Ishikawa (cell line): ENCODE data around the gene MAML2.

Source experiments
- CEBPB ChIP-seq: IDR thresholded peaks from 2 replicates; pipeline ENCODE4 v1.6.1; 2012
- CREB1 ChIP-seq: IDR thresholded peaks from 2 replicates; pipeline ENCODE4 v1.6.1; 2012; ENCODE audit warnings: low read depth
- EGR1 ChIP-seq: IDR thresholded peaks from 2 replicates; pipeline ENCODE4 v1.6.1; 2012
- EP300 ChIP-seq: IDR thresholded peaks from 2 replicates; pipeline ENCODE4 v1.6.1; 2012; ENCODE audit warnings: borderline replicate concordance
- FOXM1 ChIP-seq: IDR thresholded peaks from 2 replicates; pipeline ENCODE4 v1.6.1; 2012; ENCODE audit warnings: low read depth, borderline replicate concordance
- NFIC ChIP-seq: IDR thresholded peaks from 2 replicates; pipeline ENCODE4 v1.6.1; 2012
- RAD21 ChIP-seq: IDR thresholded peaks from 2 replicates; pipeline ENCODE4 v1.6.1; 2012; ENCODE audit warnings: low read depth
- TAF1 ChIP-seq: IDR thresholded peaks from 2 replicates; pipeline ENCODE4 v1.6.1; 2012; ENCODE audit warnings: low read depth, mild to moderate bottlenecking
- TCF12 ChIP-seq: IDR thresholded peaks from 2 replicates; pipeline ENCODE4 v1.6.1; 2012; ENCODE audit warnings: low read depth
- TEAD4 ChIP-seq: IDR thresholded peaks from 2 replicates; pipeline ENCODE4 v1.6.1; 2012
- YY1 ChIP-seq: IDR thresholded peaks from 2 replicates; pipeline ENCODE4 v1.6.1; 2012; ENCODE audit warnings: low read depth
- ZBTB7A ChIP-seq: IDR thresholded peaks from 2 replicates; pipeline ENCODE4 v1.6.1; 2012; ENCODE audit warnings: low read depth
- TF ChIP-seq, protein P1 (sequence below): IDR thresholded peaks from 2 replicates; pipeline ENCODE4 v1.6.1; 2012
- TF ChIP-seq, protein P2 (sequence below): IDR thresholded peaks from 2 replicates; pipeline ENCODE4 v1.6.1; 2012
- TF ChIP-seq, protein P3 (sequence below): IDR thresholded peaks from 2 replicates; pipeline ENCODE4 v1.6.1; 2012; ENCODE audit warnings: low read depth, mild to moderate bottlenecking

Gene MAML2

DNA sequence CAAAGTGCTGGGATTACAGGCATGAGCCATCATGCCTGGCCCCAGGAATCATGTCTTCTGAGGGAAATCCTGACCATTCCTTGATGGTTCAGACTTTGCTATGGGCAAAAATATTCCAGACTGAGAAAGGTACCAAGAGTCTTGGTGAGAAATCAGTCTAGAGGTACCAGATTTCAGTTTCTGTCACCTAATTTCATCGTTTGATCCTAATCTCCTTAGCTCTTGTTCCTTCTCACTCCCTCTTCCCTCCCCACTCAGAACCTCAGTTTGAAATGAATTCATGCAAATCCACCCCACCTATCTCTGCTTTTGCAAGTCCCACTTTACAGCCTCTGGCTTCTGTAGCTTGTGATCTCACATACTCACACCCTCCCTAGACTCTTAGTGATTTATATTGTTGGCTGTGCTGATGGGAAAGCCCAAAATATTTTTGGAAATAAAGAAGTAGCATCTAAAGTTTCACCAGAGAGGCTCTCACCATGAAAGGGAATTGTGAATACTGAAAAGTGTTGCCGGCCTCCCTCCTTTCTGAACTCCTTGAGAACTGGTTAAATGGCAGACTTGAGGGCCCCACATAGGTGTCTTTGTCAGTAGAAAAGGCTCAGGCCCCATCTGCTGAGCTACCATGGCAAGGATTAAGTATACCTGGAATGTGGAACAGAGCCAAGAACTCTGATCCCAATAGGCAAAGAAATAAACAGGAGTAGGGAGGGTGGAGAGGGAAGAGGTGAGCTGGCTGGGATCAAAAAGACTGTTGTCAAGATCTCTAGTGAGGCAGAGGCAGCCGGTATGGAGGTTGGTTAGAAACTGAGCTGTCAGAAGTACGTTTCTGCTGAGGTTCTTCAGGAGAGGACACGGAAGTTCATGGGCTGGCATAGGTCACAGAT, 228.6 kb downstream of the MAML2 start:
- TF ChIP-seq TEAD4 (peak; percentile 39; the same call in 1 of the 2 replicates), NFIC (peak; percentile 51), EGR1 (no peak)

DNA sequence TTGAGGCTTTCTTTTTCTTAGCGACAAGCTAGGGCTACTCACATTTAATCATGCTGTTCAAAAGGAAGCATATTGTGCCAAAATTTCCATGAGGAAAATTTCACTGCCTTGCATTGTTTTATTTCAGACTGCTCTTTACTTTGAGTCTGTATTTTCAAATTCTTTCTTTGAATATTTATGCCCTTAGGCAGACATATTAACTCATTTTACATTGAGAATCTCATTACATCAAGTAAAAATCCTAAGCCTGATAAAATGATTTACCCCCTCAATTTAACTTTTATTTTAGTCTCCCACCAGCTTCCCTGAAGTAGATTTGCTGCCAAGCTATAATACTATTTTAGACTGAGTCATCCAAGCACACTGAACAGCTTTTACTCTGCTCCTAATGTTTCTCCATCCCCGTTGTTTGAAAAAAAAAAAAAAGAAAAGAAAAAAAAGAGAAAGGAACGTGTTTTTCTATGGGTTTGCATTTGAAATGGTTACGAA, 229.8 kb downstream of the MAML2 start:
- no peak for TF ChIP-seq TCF12
- no peak for TF ChIP-seq ZBTB7A
- no peak for TF ChIP-seq EGR1
- TF ChIP-seq, protein P1, sequence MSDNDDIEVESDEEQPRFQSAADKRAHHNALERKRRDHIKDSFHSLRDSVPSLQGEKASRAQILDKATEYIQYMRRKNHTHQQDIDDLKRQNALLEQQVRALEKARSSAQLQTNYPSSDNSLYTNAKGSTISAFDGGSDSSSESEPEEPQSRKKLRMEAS = no peak
- TF ChIP-seq NFIC = no peak
- TF ChIP-seq YY1 = no peak
- TF ChIP-seq EP300 = no peak
- no peak for TF ChIP-seq TEAD4
- no peak for TF ChIP-seq CEBPB
- no peak for TF ChIP-seq RAD21

DNA sequence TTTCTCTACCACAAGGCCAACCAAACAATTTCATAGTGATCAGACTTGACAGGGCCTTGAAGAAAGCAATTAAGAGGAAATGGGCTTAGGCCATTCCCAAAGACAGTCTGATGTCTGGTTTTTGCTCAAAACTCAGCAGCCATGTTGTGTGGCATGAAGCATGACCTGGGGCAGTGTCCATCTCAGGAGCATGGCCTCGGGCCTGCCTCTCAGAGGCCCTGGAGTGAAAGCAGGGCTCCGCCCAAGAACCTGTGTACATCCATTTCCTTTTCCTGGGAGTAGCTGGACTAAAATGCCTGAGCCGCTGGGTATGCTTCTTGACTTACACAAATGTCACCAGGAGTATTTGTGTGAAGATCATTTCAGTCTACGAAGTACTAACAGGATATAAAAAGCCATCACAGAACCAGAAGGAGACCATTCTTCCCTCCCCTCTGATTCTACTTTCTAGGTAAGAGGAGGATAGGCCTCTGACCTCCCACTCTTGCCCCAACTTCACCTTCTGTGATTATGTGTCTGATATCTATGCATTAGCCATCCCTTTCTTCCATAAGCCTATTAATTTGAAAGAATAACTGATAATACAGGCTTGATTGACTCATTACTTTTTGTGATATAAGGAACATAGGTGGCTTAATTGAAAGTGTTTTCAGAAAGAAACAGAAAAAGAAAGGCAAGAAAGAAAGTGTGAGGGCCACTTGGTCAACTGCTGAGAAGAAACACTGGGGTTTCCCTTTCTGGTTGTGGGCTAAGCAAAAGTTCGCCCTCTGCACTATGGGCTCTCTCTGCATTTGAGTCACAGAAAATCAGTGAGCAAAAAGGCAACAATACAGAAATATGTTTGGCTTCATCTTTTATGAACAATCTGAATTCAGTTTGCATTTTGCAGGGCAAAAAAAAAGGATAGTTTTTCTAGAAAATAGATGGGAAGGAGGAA, 230.5 kb downstream of the MAML2 start:
- TF ChIP-seq, protein P2, sequence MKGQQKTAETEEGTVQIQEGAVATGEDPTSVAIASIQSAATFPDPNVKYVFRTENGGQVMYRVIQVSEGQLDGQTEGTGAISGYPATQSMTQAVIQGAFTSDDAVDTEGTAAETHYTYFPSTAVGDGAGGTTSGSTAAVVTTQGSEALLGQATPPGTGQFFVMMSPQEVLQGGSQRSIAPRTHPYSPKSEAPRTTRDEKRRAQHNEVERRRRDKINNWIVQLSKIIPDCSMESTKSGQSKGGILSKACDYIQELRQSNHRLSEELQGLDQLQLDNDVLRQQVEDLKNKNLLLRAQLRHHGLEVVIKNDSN = no peak
- TF ChIP-seq EP300 = no peak
- no peak for TF ChIP-seq CEBPB
- TF ChIP-seq, protein P1 = no peak
- TF ChIP-seq RAD21 = no peak
- no peak for TF ChIP-seq TCF12
- TF ChIP-seq, protein P3, sequence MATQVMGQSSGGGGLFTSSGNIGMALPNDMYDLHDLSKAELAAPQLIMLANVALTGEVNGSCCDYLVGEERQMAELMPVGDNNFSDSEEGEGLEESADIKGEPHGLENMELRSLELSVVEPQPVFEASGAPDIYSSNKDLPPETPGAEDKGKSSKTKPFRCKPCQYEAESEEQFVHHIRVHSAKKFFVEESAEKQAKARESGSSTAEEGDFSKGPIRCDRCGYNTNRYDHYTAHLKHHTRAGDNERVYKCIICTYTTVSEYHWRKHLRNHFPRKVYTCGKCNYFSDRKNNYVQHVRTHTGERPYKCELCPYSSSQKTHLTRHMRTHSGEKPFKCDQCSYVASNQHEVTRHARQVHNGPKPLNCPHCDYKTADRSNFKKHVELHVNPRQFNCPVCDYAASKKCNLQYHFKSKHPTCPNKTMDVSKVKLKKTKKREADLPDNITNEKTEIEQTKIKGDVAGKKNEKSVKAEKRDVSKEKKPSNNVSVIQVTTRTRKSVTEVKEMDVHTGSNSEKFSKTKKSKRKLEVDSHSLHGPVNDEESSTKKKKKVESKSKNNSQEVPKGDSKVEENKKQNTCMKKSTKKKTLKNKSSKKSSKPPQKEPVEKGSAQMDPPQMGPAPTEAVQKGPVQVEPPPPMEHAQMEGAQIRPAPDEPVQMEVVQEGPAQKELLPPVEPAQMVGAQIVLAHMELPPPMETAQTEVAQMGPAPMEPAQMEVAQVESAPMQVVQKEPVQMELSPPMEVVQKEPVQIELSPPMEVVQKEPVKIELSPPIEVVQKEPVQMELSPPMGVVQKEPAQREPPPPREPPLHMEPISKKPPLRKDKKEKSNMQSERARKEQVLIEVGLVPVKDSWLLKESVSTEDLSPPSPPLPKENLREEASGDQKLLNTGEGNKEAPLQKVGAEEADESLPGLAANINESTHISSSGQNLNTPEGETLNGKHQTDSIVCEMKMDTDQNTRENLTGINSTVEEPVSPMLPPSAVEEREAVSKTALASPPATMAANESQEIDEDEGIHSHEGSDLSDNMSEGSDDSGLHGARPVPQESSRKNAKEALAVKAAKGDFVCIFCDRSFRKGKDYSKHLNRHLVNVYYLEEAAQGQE = no peak
- no peak for TF ChIP-seq TEAD4
- TF ChIP-seq NFIC = no peak
- no peak for TF ChIP-seq CREB1
- TF ChIP-seq ZBTB7A = no peak
- TF ChIP-seq TAF1 = no peak
- TF ChIP-seq FOXM1 = no peak
- TF ChIP-seq EGR1 = no peak
- TF ChIP-seq YY1 = no peak

DNA sequence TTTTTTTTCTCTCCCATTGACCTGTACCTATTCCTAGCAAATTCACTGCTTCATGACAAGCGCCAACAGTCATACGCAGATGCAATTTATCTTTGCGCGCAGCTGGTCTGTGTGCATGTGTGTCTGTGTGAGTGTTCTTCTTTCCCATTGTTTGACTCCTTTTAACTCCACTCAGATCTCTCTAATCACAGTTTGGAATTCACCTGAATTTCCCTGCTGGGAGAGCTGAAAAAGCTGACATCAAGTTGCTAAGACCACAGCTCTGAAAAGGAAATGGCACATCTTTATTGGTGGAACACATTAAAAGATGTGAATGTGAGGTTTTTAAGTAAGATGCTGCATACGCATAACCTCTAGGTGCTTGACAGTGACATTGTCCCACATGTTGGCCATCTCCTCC, 231.7 kb downstream of the MAML2 start:
- TF ChIP-seq FOXM1 (no peak), CEBPB (no peak), EGR1 (no peak), TCF12 (no peak), NFIC (no peak), EP300 (no peak), YY1 (no peak), ZBTB7A (no peak), TEAD4 (no peak), CREB1 (no peak)
- TF ChIP-seq, protein P3 = no peak
- TF ChIP-seq, protein P1 = no peak

DNA sequence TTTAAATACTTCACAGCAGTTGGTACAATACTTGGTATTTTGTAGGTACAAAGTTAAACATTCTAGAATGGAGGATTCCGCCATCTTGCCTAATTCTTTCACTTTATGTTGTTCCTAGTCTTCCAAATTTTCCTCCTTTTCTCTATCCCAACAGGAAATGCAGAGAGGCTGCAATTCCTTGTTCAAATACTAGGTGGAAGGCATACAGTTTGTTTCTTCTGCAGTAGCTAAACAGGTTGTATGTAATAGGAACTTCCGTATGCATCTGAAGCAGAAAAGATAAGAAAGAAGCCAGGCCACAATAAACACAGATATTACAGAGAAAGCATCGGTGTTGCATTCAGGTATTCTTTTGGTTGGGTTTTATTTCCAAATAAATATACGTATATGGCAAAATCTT, 232.7 kb downstream of the MAML2 start:
- TF ChIP-seq FOXM1 (no peak), YY1 (no peak), NFIC (no peak), TCF12 (no peak), RAD21 (no peak), TEAD4 (no peak), TAF1 (no peak), EP300 (no peak), EGR1 (no peak), CREB1 (no peak)
- TF ChIP-seq, protein P1 = no peak
- TF ChIP-seq, protein P3 = no peak
